K562 (cell line): ENCODE results near the gene RFLNA. TPM values are rescaled to one million over a fixed set of nuclear protein-coding genes. Genes with fewer than 3 reads are reported as not detected.

Source experiments
- ATAC-seq: fragments of 200-7000 bp; cut with Tn5 transposase; 3 replicates; pipeline ENCODE4 v1.9.1; 2020; ENCODE audit warnings: moderate library complexity
- BruUV-seq: library from RNA; stranded (reverse); fragments of 400-500 nt; replicated peaks from 2 replicates; lab custom pipeline; 2021; lab: Mats Ljungman, UMichigan
- CTCF ChIA-PET: fragments of 300-600 bp; formaldehyde crosslinking; extraction: SDS; loops from one replicate; lab custom pipeline; 2021; ENCODE audit warnings: low intra/inter-chr PET ratio; lab: Yijun Ruan, JAX
- POLR2A ChIA-PET: fragments of 300-600, 350-650 bp; sonication (Branson Sonifier 250); formaldehyde crosslinking; extraction: SDS; loops from one replicate; lab custom pipeline; 2021; ENCODE audit warnings: antibody characterized with exemption, inconsistent platforms; lab: Yijun Ruan, JAX
- DNase-seq, 4 experiments: peaks; one replicate each; pipeline versions ENCODE4 v3.0.0 to v3.0.0-alpha.2; 2011 to 2018; ENCODE audit warnings: low spot score in 3 of 4, mixed read lengths in 3 of 4; ENCODE audit errors: extremely low read depth in 1 of 4
- FAIRE-seq: peaks from 2 replicates; lab custom pipeline; 2011; peaks lifted over from hg19 to GRCh38; lab: Jason Lieb, UNC
- H2AFZ ChIP-seq: 2 replicates; pipeline ENCODE4 v1.6.0; 2011; ENCODE audit warnings: low read depth, low read length, control low read depth, inconsistent platforms
- H3K27ac ChIP-seq: fragments of 200-600 bp; 3 replicates; pipeline ENCODE4 v1.8.0; 2011; ENCODE audit warnings: low read depth, mild to moderate bottlenecking, control low read depth, inconsistent platforms, low read length, moderate library complexity, mixed read lengths; ENCODE audit errors: extremely low read depth
- H3K27me3 ChIP-seq, 2 experiments: fragments of 300-600 bp in 1 of 2; 2 replicates in 1 of 2; 3 replicates in 1 of 2; pipeline versions ENCODE4 v1.6.0 to v1.8.0; 2011; ENCODE audit warnings: inconsistent platforms in 2 of 2, low read length in 2 of 2, mild to moderate bottlenecking in 1 of 2, mixed read lengths in 1 of 2, moderate library complexity in 1 of 2; ENCODE audit not compliant: control insufficient read depth in 2 of 2, insufficient read depth in 2 of 2
- H3K36me3 ChIP-seq: fragments of 300-600 bp; 3 replicates; pipeline ENCODE4 v1.8.0; 2011; ENCODE audit warnings: mild to moderate bottlenecking, low read length, inconsistent platforms; ENCODE audit not compliant: control insufficient read depth, insufficient read depth
- H3K4me1 ChIP-seq, 2 experiments: fragments of 200-600 bp in 1 of 2; replicated peaks in 1 of 2; 2 replicates in 1 of 2; 3 replicates in 1 of 2; pipeline versions ENCODE4 v1.5.1 to v1.8.0; 2011; ENCODE audit warnings: inconsistent platforms in 2 of 2, low read length in 2 of 2, mild to moderate bottlenecking in 1 of 2, mixed read lengths in 1 of 2, moderate library complexity in 1 of 2; ENCODE audit not compliant: control insufficient read depth in 2 of 2, insufficient read depth in 2 of 2
- H3K4me2 ChIP-seq: 2 replicates; pipeline ENCODE4 v1.6.1; 2011; ENCODE audit warnings: low read length, control low read depth, inconsistent platforms, mixed read lengths; ENCODE audit not compliant: insufficient read depth
- H3K4me3 ChIP-seq: fragments of 200-600 bp; sonication (generic), shearing (Covaris generic); 2 replicates; pipeline ENCODE4 v1.5.1; 2016; ENCODE audit warnings: control low read depth, inconsistent platforms
- H3K79me2 ChIP-seq: fragments of 200-600 bp; 3 replicates; pipeline ENCODE4 v1.8.0; 2011; ENCODE audit warnings: low read length, inconsistent platforms; ENCODE audit not compliant: control insufficient read depth, insufficient read depth
- H3K9ac ChIP-seq, 2 experiments: 2 replicates each; pipeline versions ENCODE4 v1.6.0 to v1.6.1; 2011; ENCODE audit warnings: low read depth in 2 of 2, low read length in 2 of 2, control low read depth in 1 of 2, inconsistent platforms in 1 of 2, mild to moderate bottlenecking in 1 of 2, mixed read lengths in 1 of 2; ENCODE audit not compliant: insufficient read depth in 1 of 2
- H3K9me1 ChIP-seq: one replicate; pipeline ENCODE4 v1.6.0; 2011; ENCODE audit warnings: inconsistent platforms, mild to moderate bottlenecking, low read length, moderate library complexity; ENCODE audit not compliant: control insufficient read depth, insufficient read depth
- H3K9me3 ChIP-seq: replicated peaks from 2 replicates; pipeline ENCODE4 v1.5.1; 2011; ENCODE audit warnings: low read depth, low read length, inconsistent platforms; ENCODE audit not compliant: control insufficient read depth, insufficient read depth
- H4K20me1 ChIP-seq: replicated peaks from 2 replicates; pipeline ENCODE4 v1.6.1; 2011; ENCODE audit warnings: low read length, inconsistent platforms, mixed read lengths; ENCODE audit not compliant: control insufficient read depth, insufficient read depth
- NFIC ChIP-seq: fragments of 450-650 bp; IDR thresholded peaks from 2 replicates; pipeline ENCODE4 v1.6.1; 2017; ENCODE audit warnings: mild to moderate bottlenecking, inconsistent platforms
- PHB ChIP-seq: fragments of 250-450 bp; sonication (Bioruptor Pico); IDR thresholded peaks from 2 replicates; pipeline ENCODE4 v1.5.0; 2021
- ZNF384 ChIP-seq: IDR thresholded peaks from 2 replicates; pipeline ENCODE4 v1.6.1; 2012; ENCODE audit warnings: low read depth, low read length, improper control_type of control experiment
- ZNF445 ChIP-seq: fragments of 250-450 bp; sonication (Bioruptor Pico); IDR thresholded peaks from 2 replicates; pipeline ENCODE4 v1.4.0; 2020; ENCODE audit warnings: low read depth, mild to moderate bottlenecking, moderate library complexity
- WGBS: fragments of 100-300 bp; shearing (Covaris generic); methylation state at CpG from one replicate; pipeline ENCODE4 v1.1.6; 2016; ENCODE audit warnings: low coverage, mixed read lengths; ENCODE audit not compliant: insufficient coverage; ENCODE audit errors: missing lambda C conversion rate; 5-methylcytosine and 5-hydroxymethylcytosine counted together
- in situ Hi-C: fragments of 300-500 bp; cut with MboI; formaldehyde crosslinking; loops from 4 replicates; pipeline ENCODE4 v1.15.0; 2018; ENCODE audit warnings: inconsistent platforms, mixed read lengths
- intact Hi-C: fragments of 100-400 bp; cut with micrococcal nuclease; formaldehyde crosslinking; loops from 2 replicates; pipeline ENCODE4 v1.14.2; 2022
- polyA plus RNA-seq, 8 experiments: library from polyadenylated mRNA; depleted of rRNA in 4 of 8; stranded (reverse) in 5 of 8; unstranded in 3 of 8; fragments of >200 nt; fragmentation: Nextera tagmentation in 2 of 8; fragmentation: Illumina TruSeq in 1 of 8; extraction: Ambion mirVana in 2 of 8; extraction: Trizol in 1 of 8; gene quantifications; 2 replicates each; pipeline versions ENCODE4 v1.2.1 to v1.2.3, GENCODE V29; 2011 to 2014; ENCODE audit warnings: inconsistent platforms in 1 of 8, missing spikeins in 1 of 8
- total RNA-seq, 7 experiments: library from RNA; depleted of rRNA in 6 of 7; stranded (reverse); fragments of >200 nt in 6 of 7; fragmentation: Illumina TruSeq in 2 of 7; extraction: Trizol in 2 of 7; gene quantifications; 2 replicates each; pipeline versions ENCODE4 v1.2.1 to v1.2.3, GENCODE V29; 2011 to 2021; ENCODE audit warnings: low replicate concordance in 1 of 7
- TF ChIP-seq, protein P1 (sequence below), 2 experiments: fragments of 450-650 bp in 1 of 2; sonication (generic) in 1 of 2; formaldehyde crosslinking in 1 of 2; IDR thresholded peaks; 2 replicates each; pipeline versions ENCODE4 v1.7.1 to v1.9.0; 2016 to 2022; ENCODE audit warnings: inconsistent platforms in 1 of 2, mild to moderate bottlenecking in 1 of 2, missing genetic modification reagents in 1 of 2

The RFLNA gene
- total and polyA plus RNA-seq, 9 of the 15 experiments (the other 6 are each of a cell fraction or from before 2014, with no cell fraction given) = not detected

DNA sequence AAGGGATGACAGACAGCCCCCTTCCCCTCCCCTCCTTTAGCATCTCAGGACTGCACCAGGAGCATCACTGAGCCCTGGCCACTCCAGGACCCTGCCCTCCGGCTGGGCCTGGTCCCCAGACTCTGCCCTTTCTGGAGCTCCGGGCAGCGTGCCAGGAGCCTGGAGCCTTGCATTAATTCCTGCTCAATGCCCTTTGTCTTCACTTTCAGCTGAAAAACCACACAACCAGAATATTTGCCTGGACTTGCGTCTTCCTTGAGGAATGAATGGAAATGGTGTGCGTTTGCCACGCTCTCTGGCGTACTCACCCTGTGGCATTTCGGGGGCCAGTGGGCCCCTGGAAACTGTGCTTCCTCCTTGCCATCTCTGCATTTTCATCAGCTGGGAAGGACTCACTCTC, 8.5 kb upstream of the RFLNA start:
- Histone ChIP-seq H3K4me1 (no peaks in the 10 kb centered on the region), H3K27me3 (peaks cover 46 to 72% of the 10 kb centered on the region in 2 experiments), H3K79me2 (no peaks in the 10 kb centered on the region), H3K9me1 (no peaks in the 10 kb centered on the region), H4K20me1 (0 out of 2 replicates have a peak, but pooled peaks cover 2% of the 10 kb centered on the region), H2AFZ (no peak overlapping the region), H3K4me2 (no peak overlapping the region), H3K9me3 (no peaks in the 10 kb centered on the region; the same call in 1 of the 2 replicates), H3K36me3 (no peaks in the 10 kb centered on the region), H3K27ac (no peak overlapping the region), H3K4me3 (no peak overlapping the region), H3K9ac (no peak overlapping the region)
- DNase-seq (no peak), FAIRE-seq (no peak), ATAC-seq (no peak)
- in situ Hi-C loops (no loop called here), intact Hi-C loops (no loop called here)
- ChIA-PET POLR2A (interaction anchor here (0.7 kb wide), 1 partner anchor 318 kb away, joined by 3 read pairs; no protein-coding TSS in a partner anchor), CTCF (no interaction called here)
- TF ChIP-seq NFIC = peak; percentile 47
- no peak for TF ChIP-seq ZNF445 (CRISPR knock-in tag)
- BruUV-seq = no TSS peak
- WGBS = 5% methylated on average over 8 of the region's 8 CpGs

DNA sequence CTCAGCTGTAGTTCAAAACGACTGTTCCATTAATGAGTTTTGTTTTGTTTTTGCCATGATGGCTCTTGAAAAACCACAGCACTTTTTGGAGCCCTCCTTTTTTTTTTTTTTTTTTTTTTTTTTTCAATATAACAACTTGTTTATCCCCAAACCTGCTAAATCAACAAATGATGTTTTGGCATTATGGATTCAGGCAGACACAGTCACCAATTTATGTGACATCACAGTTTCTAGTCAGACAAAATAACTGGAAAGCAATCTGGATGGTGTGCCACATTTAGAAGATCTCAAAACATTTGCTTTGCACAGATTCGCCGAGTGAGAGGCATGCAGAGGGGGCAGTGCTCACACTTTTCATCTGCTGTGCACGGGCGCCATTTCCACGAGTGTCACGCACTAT, 7.9 kb upstream of the RFLNA start:
- FAIRE-seq = no peak
- ChIA-PET POLR2A (interaction anchor here (0.7 kb wide), 1 partner anchor 318 kb away, joined by 3 read pairs; no protein-coding TSS in a partner anchor), CTCF (no interaction called here)
- Histone ChIP-seq H3K9ac (no peak overlapping the region), H3K4me3 (no peak overlapping the region), H3K27ac (no peak overlapping the region), H3K4me2 (no peak overlapping the region), H3K4me1 (no peaks in the 10 kb centered on the region), H3K9me1 (no peaks in the 10 kb centered on the region), H3K27me3 (peaks cover 44 to 70% of the 10 kb centered on the region in 2 experiments), H3K79me2 (no peaks in the 10 kb centered on the region), H3K9me3 (no peaks in the 10 kb centered on the region), H3K36me3 (no peaks in the 10 kb centered on the region), H2AFZ (no peak overlapping the region), H4K20me1 (0 out of 2 replicates have a peak, but pooled peaks cover 2% of the 10 kb centered on the region)
- 0% methylated on average over 7 of the region's 7 CpGs for WGBS
- intact Hi-C loops (no loop called here), in situ Hi-C loops (no loop called here)
- no peak for DNase-seq
- no peak for ATAC-seq
- BruUV-seq = no TSS peak
- TF ChIP-seq PHB = no peak
- TF ChIP-seq, protein P1, sequence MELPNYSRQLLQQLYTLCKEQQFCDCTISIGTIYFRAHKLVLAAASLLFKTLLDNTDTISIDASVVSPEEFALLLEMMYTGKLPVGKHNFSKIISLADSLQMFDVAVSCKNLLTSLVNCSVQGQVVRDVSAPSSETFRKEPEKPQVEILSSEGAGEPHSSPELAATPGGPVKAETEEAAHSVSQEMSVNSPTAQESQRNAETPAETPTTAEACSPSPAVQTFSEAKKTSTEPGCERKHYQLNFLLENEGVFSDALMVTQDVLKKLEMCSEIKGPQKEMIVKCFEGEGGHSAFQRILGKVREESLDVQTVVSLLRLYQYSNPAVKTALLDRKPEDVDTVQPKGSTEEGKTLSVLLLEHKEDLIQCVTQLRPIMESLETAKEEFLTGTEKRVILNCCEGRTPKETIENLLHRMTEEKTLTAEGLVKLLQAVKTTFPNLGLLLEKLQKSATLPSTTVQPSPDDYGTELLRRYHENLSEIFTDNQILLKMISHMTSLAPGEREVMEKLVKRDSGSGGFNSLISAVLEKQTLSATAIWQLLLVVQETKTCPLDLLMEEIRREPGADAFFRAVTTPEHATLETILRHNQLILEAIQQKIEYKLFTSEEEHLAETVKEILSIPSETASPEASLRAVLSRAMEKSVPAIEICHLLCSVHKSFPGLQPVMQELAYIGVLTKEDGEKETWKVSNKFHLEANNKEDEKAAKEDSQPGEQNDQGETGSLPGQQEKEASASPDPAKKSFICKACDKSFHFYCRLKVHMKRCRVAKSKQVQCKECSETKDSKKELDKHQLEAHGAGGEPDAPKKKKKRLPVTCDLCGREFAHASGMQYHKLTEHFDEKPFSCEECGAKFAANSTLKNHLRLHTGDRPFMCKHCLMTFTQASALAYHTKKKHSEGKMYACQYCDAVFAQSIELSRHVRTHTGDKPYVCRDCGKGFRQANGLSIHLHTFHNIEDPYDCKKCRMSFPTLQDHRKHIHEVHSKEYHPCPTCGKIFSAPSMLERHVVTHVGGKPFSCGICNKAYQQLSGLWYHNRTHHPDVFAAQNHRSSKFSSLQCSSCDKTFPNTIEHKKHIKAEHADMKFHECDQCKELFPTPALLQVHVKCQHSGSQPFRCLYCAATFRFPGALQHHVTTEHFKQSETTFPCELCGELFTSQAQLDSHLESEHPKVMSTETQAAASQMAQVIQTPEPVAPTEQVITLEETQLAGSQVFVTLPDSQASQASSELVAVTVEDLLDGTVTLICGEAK (IDR thresholded peaks at IDR 0.05) = peak; percentile 57; the same call in 1 of the 2 replicates
- TF ChIP-seq, protein P1 (CRISPR knock-in tag; IDR thresholded peaks at IDR 0.05) = peak; percentile 72
- peak; percentile 74 for TF ChIP-seq ZNF384
